ENCODE results near the gene AGAP1. TPM values are rescaled to one million over a fixed set of nuclear protein-coding genes. Genes with fewer than 3 reads are reported as not detected.

The AGAP1 gene
- total RNA-seq, 4 donors from 2014 or later = 33.7 to 55.2 (median 37.5) TPM

DNA sequence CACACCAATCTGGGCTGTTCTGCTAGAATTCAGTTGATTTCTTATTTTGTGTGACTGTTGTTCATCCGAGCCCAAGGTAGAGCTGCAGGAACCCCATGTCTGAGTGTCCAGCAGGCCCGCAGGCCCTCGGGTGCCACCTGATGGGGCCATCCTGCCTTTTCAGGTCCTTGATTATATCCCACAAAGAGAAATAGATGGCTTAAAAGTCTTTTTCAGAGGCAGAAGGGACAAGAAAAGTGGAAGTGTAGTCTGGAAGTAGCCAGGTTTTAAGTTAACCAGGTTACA, 52.2 kb downstream of the AGAP1 start:
- no peaks in the 10 kb centered on the region for H3K9me3 ChIP-seq
- H3K36me3 ChIP-seq = no peaks in the 10 kb centered on the region
- peaks cover 0 to 16% (median 0%) of the 10 kb centered on the region in 3 donors for H3K4me1 ChIP-seq
- TF ChIP-seq POLR2A (IDR thresholded peaks at IDR 0.05) (no peak), POLR2AphosphoS5 (IDR thresholded peaks at IDR 0.05) (no peak), EP300 (IDR thresholded peaks at IDR 0.05) (no peak)
- TF ChIP-seq, protein P1, sequence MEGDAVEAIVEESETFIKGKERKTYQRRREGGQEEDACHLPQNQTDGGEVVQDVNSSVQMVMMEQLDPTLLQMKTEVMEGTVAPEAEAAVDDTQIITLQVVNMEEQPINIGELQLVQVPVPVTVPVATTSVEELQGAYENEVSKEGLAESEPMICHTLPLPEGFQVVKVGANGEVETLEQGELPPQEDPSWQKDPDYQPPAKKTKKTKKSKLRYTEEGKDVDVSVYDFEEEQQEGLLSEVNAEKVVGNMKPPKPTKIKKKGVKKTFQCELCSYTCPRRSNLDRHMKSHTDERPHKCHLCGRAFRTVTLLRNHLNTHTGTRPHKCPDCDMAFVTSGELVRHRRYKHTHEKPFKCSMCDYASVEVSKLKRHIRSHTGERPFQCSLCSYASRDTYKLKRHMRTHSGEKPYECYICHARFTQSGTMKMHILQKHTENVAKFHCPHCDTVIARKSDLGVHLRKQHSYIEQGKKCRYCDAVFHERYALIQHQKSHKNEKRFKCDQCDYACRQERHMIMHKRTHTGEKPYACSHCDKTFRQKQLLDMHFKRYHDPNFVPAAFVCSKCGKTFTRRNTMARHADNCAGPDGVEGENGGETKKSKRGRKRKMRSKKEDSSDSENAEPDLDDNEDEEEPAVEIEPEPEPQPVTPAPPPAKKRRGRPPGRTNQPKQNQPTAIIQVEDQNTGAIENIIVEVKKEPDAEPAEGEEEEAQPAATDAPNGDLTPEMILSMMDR (IDR thresholded peaks at IDR 0.05) = no peak
- H3K27ac ChIP-seq = no peak overlapping the region
- WGBS, 2 donors (ENCODE audit: low coverage in 1 of 2) = 100% methylated on average over 2 of the region's 3 CpGs; no CpG with 5 or more reads in 1 of the 2 donors
- no peak overlapping the region for H3K4me3 ChIP-seq
- no peaks in the 10 kb centered on the region for H3K27me3 ChIP-seq
- ATAC-seq = no peak

DNA sequence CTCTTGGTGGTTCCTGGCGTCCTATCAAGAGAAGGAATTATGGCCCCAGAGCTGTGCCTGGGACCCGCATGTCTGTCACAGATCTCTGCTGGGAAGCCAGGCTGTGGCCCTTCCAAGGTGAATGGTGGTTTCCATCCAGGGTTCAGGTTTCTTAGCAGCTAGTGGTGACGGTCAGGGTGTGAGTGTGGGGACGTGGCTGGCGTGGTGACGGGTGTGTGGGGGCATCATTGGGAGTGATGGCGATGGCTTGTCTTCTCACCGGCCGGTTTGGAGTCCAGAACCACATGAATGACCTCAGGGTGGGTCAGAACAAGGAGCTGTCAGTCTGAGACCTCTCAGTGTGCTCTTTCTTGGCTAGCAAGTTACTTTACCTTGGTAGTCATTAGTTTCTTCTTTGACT, 52.6 kb downstream of the AGAP1 start:
- 58 to 100% methylated on average over 2 to 3 of the region's 9 CpGs for WGBS, 2 donors (ENCODE audit: low coverage in 1 of 2)
- no peak overlapping the region for H3K4me3 ChIP-seq
- H3K36me3 ChIP-seq = no peaks in the 10 kb centered on the region
- no peaks in the 10 kb centered on the region for H3K9me3 ChIP-seq
- TF ChIP-seq EP300 (IDR thresholded peaks at IDR 0.05) (no peak), POLR2A (IDR thresholded peaks at IDR 0.05) (no peak), POLR2AphosphoS5 (IDR thresholded peaks at IDR 0.05) (no peak)
- TF ChIP-seq, protein P1 (IDR thresholded peaks at IDR 0.05) = no peak
- H3K27me3 ChIP-seq = no peaks in the 10 kb centered on the region
- ATAC-seq = no peak
- H3K27ac ChIP-seq = no peak overlapping the region
- H3K4me1 ChIP-seq = peaks cover 0 to 19% (median 0%) of the 10 kb centered on the region in 3 donors

DNA sequence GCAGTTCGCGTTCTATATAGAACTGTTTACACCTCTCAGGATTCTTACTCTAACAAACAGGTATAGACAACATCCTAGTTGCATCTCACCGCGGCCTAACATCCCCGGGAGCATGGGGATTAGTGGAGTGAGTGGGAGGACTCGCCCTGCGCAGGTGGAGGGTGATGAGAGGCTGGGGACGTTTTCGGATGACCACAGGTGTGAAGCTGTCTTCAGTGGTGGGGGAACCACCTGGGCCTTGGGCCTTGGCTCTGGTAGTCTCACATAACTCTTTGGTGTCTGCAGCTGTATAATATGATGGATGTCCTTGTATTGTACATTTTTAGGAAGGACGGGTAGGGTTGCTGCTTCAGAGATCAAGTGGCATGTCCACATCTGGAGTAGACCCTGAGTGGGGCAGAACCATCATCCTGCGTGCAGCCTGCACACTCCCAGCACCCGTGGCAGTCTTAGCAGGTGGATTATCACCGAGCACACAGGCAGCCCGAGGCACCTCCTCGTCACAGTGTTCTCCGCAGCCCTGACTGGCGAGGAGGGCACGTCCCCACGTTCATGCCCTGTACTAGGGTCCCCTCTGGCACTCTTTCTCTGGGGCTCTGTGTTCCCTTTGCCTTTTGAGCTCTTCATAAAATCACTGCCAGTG, 56.0 kb downstream of the AGAP1 start:
- 90 to 99% methylated on average over 8 of the region's 19 CpGs for WGBS, 2 donors (ENCODE audit: low coverage in 1 of 2)
- TF ChIP-seq EP300 (IDR thresholded peaks at IDR 0.05) = no peak
- TF ChIP-seq POLR2AphosphoS5 (IDR thresholded peaks at IDR 0.05) = no peak
- Histone ChIP-seq H3K27me3 (no peaks in the 10 kb centered on the region), H3K27ac (no peak overlapping the region), H3K4me3 (no peak overlapping the region), H3K36me3 (no peaks in the 10 kb centered on the region), H3K9me3 (no peaks in the 10 kb centered on the region), H3K4me1 (peaks cover 0 to 53% (median 3%) of the 10 kb centered on the region in 3 donors)
- no peak for ATAC-seq

DNA sequence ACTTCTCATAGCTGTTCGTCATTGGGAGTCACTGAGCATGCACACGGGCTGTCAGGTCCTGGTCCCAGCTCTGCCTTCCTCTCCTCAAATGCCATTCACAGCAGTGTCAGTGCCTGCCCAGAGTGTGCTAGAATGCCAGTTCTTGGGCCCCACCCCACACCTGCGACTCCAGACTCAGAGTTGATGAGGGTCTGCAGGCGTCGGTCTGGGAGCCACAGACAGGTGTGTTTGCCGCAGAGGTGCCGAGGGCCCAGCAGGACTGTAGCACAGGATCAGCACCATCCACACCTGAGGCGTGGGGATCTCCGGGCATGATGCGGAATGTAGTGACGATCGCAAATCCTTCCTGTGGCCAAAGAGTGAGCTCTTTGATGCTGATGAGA, 56.5 kb downstream of the AGAP1 start:
- H3K9me3 ChIP-seq = no peaks in the 10 kb centered on the region
- WGBS, 2 donors (ENCODE audit: low coverage in 1 of 2) = 93 to 97% methylated on average over 2 to 10 of the region's 12 CpGs

DNA sequence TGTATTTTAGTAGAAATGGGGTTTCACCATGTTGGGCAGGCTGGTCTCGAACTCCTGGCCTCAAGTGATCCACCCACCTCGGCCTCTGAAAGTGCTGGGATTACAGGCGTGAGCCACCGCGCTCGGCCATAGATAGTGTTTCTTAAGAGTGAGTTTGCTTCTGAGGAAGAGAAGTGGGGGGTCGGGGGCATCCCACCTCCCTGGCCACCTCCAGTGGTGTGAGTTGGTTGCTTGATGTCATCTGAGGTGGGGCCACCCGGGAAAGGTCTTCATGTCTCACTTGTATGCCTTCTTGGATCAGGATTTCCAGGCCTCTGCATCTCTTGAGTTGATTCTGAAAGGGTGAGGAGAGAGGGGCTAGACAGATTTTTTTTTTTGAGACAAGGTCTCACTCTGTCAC, 57.1 kb downstream of the AGAP1 start:
- TF ChIP-seq EP300 (IDR thresholded peaks at IDR 0.05) (no peak), POLR2AphosphoS5 (IDR thresholded peaks at IDR 0.05) (no peak), POLR2A (IDR thresholded peaks at IDR 0.05) (no peak)
- TF ChIP-seq, protein P1 (IDR thresholded peaks at IDR 0.05) = no peak
- peaks cover 0 to 54% (median 3%) of the 10 kb centered on the region in 3 donors for H3K4me1 ChIP-seq
- H3K36me3 ChIP-seq = no peaks in the 10 kb centered on the region
- no peaks in the 10 kb centered on the region for H3K9me3 ChIP-seq
- no peak overlapping the region for H3K4me3 ChIP-seq
- WGBS, 2 donors (ENCODE audit: low coverage in 1 of 2) = 100% methylated on average over 1 to 7 of the region's 8 CpGs
- H3K27me3 ChIP-seq = no peaks in the 10 kb centered on the region
- no peak overlapping the region for H3K27ac ChIP-seq
- no peak for ATAC-seq

More for the DNA sequence above, 56.5 kb downstream of the AGAP1 start:
- Histone ChIP-seq H3K4me3 (no peak overlapping the region), H3K27ac (no peak overlapping the region), H3K27me3 (no peaks in the 10 kb centered on the region), H3K4me1 (peaks cover 0 to 56% (median 3%) of the 10 kb centered on the region in 3 donors), H3K36me3 (no peaks in the 10 kb centered on the region)
- ATAC-seq = no peak
- TF ChIP-seq POLR2AphosphoS5 (IDR thresholded peaks at IDR 0.05) (no peak), EP300 (IDR thresholded peaks at IDR 0.05) (no peak)
- TF ChIP-seq, protein P1 (IDR thresholded peaks at IDR 0.05) = no peak
